Gastrocnemius medialis (tissue), 4 donors: ENCODE measurements around the gene OSBPL10.

Experiments used
- POLR2A ChIP-seq, 2 donors: fragments of 450-650 bp; IDR thresholded peaks; one replicate each; pipeline ENCODE4 v1.6.1; 2017; ENCODE audit warnings: antibody characterized with exemption in 2 of 2, mild to moderate bottlenecking in 2 of 2, moderate library complexity in 2 of 2
- TF ChIP-seq, protein P1 (sequence below), 5 experiments: fragments of 450-650 bp in 3 of 5; fragments of 200-600 bp in 2 of 5; sonication (generic) in 2 of 5; IDR thresholded peaks in 4 of 5; conservative IDR thresholded peaks in 1 of 5; 1 replicate in 4 of 5; 2 replicates in 1 of 5; pipeline ENCODE4 v1.5.1; 2016 to 2019; ENCODE audit warnings: antibody characterized with exemption in 5 of 5, mild to moderate bottlenecking in 3 of 5, moderate library complexity in 3 of 5

DNA sequence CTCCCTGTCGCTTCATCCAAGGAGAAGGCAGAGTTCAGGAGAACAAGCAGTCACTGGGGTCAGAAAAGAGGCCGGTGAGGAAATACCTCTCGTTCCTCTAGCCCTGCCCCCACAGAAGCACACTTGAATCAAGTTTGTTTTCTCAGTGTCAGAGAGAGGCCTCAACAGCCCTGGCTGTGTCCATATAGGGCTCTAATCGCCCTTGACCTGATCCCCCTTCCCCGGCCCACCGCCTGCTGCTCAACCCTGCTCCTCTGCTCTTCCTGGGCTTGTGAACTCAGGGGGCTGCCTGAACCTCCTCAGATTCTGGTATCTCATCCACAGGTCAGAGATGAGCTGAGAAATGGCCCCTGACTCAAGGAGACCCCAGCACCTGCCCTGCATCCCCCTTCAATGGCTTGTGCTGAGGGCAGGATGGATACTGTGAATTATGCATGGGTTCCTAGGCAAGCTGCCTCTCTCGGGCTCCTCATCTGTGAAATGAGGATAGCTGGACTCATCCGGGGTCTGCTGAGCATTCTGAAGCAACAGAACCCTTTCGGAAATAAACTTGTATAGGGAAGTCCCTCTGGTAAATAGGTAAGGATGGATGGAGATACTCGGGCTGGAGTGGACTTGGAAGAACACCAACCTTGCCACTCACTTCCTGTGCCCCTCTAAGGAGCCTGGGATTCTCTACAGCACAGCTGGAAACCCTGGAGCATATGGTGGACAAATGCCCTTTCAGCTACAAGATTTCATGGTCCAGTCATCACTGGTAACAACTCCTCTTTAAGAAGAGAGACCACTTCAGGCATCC lies 300.8 kb downstream of the OSBPL10 start:
- TF ChIP-seq POLR2A (IDR thresholded peaks at IDR 0.05) = no peak
- TF ChIP-seq, protein P1, sequence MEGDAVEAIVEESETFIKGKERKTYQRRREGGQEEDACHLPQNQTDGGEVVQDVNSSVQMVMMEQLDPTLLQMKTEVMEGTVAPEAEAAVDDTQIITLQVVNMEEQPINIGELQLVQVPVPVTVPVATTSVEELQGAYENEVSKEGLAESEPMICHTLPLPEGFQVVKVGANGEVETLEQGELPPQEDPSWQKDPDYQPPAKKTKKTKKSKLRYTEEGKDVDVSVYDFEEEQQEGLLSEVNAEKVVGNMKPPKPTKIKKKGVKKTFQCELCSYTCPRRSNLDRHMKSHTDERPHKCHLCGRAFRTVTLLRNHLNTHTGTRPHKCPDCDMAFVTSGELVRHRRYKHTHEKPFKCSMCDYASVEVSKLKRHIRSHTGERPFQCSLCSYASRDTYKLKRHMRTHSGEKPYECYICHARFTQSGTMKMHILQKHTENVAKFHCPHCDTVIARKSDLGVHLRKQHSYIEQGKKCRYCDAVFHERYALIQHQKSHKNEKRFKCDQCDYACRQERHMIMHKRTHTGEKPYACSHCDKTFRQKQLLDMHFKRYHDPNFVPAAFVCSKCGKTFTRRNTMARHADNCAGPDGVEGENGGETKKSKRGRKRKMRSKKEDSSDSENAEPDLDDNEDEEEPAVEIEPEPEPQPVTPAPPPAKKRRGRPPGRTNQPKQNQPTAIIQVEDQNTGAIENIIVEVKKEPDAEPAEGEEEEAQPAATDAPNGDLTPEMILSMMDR (IDR thresholded peaks at IDR 0.05 in 4 of 5, conservative IDR thresholded peaks at IDR 0.05 in 1 of 5) = no peak
